H9 (cell line): Measurements from ENCODE around the gene SYDE1. TPM values are rescaled to one million over a fixed set of nuclear protein-coding genes. Genes with fewer than 3 reads are reported as not detected.

Source experiments
- DNase-seq: peaks from one replicate; pipeline ENCODE4 v3.0.0-alpha.2; 2017
- H2AFZ ChIP-seq: one replicate; pipeline ENCODE4 v1.6.1; 2013; ENCODE audit warnings: mild to moderate bottlenecking, low read length, control low read depth, moderate library complexity
- H2AK5ac ChIP-seq: 2 replicates; pipeline ENCODE4 v1.6.1; 2013; ENCODE audit warnings: low read length, control low read depth, mixed read lengths; ENCODE audit not compliant: insufficient read length
- H2BK120ac ChIP-seq: one replicate; pipeline ENCODE4 v1.6.1; 2013; ENCODE audit warnings: low read depth, mild to moderate bottlenecking, low read length, control low read depth, inconsistent platforms; ENCODE audit not compliant: poor library complexity, severe bottlenecking
- H2BK12ac ChIP-seq: 2 replicates; pipeline ENCODE4 v1.6.1; 2013; ENCODE audit warnings: low read length, control low read depth, mixed read lengths, low read depth; ENCODE audit not compliant: insufficient read length
- H2BK15ac ChIP-seq: 2 replicates; pipeline ENCODE4 v1.6.1; 2013; ENCODE audit warnings: low read depth, low read length, control low read depth
- H2BK20ac ChIP-seq: one replicate; pipeline ENCODE4 v1.6.1; 2013; ENCODE audit warnings: low read depth, mild to moderate bottlenecking, low read length, control low read depth, inconsistent platforms; ENCODE audit not compliant: poor library complexity, severe bottlenecking
- H2BK5ac ChIP-seq: 2 replicates; pipeline ENCODE4 v1.6.1; 2013; ENCODE audit warnings: low read length, control low read depth, mixed read lengths; ENCODE audit not compliant: insufficient read length
- H3K14ac ChIP-seq: 2 replicates; pipeline ENCODE4 v1.6.1; 2013; ENCODE audit warnings: low read length, control low read depth; ENCODE audit not compliant: insufficient read depth
- H3K18ac ChIP-seq: 2 replicates; pipeline ENCODE4 v1.6.1; 2013; ENCODE audit warnings: low read depth, mild to moderate bottlenecking, mixed read lengths, low read length, control low read depth; ENCODE audit not compliant: insufficient read length
- H3K23ac ChIP-seq: 2 replicates; pipeline ENCODE4 v1.6.1; 2013; ENCODE audit warnings: low read length, control low read depth, mixed read lengths, low read depth; ENCODE audit not compliant: insufficient read length
- H3K23me2 ChIP-seq: 2 replicates; pipeline ENCODE4 v1.6.1; 2013; ENCODE audit warnings: low read depth, mild to moderate bottlenecking, mixed read lengths, low read length, control low read depth; ENCODE audit not compliant: insufficient read length, poor library complexity, severe bottlenecking
- H3K27ac ChIP-seq: 2 replicates; pipeline ENCODE4 v1.5.1; 2013; ENCODE audit warnings: low read length, control low read depth, mixed read lengths, low read depth; ENCODE audit not compliant: insufficient read length
- H3K27me3 ChIP-seq: 2 replicates; pipeline ENCODE4 v1.6.1; 2013; ENCODE audit warnings: low read length, control low read depth, inconsistent platforms; ENCODE audit not compliant: insufficient read depth
- H3K4ac ChIP-seq: 2 replicates; pipeline ENCODE4 v1.6.1; 2013; ENCODE audit warnings: low read depth, mild to moderate bottlenecking, control low read depth, inconsistent platforms, low read length, moderate library complexity
- H3K4me1 ChIP-seq: 2 replicates; pipeline ENCODE4 v1.6.1; 2013; ENCODE audit warnings: low read length, control low read depth, inconsistent platforms; ENCODE audit not compliant: insufficient read depth
- H3K4me2 ChIP-seq: 2 replicates; pipeline ENCODE4 v1.6.1; 2013; ENCODE audit warnings: low read length, control low read depth, mixed read lengths; ENCODE audit not compliant: insufficient read length, insufficient read depth
- H3K56ac ChIP-seq: 2 replicates; pipeline ENCODE4 v1.6.1; 2013; ENCODE audit warnings: low read depth, mild to moderate bottlenecking, mixed read lengths, low read length, control low read depth; ENCODE audit not compliant: insufficient read length
- H3K79me1 ChIP-seq: 2 replicates; pipeline ENCODE4 v1.6.1; 2013; ENCODE audit warnings: low read depth, mild to moderate bottlenecking, moderate library complexity, low read length, control low read depth, inconsistent platforms; ENCODE audit not compliant: insufficient read depth, poor library complexity, severe bottlenecking
- H3K79me2 ChIP-seq: 2 replicates; pipeline ENCODE4 v1.6.1; 2013; ENCODE audit warnings: low read length, control low read depth, inconsistent platforms; ENCODE audit not compliant: insufficient read depth
- H3K9ac ChIP-seq: 2 replicates; pipeline ENCODE4 v1.6.1; 2013; ENCODE audit warnings: low read length, control low read depth, mixed read lengths; ENCODE audit not compliant: insufficient read length; ENCODE audit errors: extremely low read depth
- H3K9me3 ChIP-seq: one replicate; pipeline ENCODE4 v1.6.1; 2013; ENCODE audit warnings: low read depth, low read length, inconsistent platforms; ENCODE audit not compliant: control insufficient read depth
- H3T11ph ChIP-seq: one replicate; pipeline ENCODE4 v1.6.1; 2013; ENCODE audit warnings: mild to moderate bottlenecking, low read length, control low read depth, inconsistent platforms
- H4K20me1 ChIP-seq: one replicate; pipeline ENCODE4 v1.6.1; 2013; ENCODE audit not compliant: control insufficient read depth, insufficient read length, insufficient read depth
- H4K5ac ChIP-seq: 2 replicates; pipeline ENCODE4 v1.6.1; 2013; ENCODE audit warnings: low read depth, mild to moderate bottlenecking, mixed read lengths, low read length, control low read depth; ENCODE audit not compliant: insufficient read length
- H4K8ac ChIP-seq: replicated peaks from 2 replicates; pipeline ENCODE4 v1.6.1; 2013; ENCODE audit warnings: low read length, control low read depth, mixed read lengths, low read depth; ENCODE audit not compliant: insufficient read length
- H4K91ac ChIP-seq: 2 replicates; pipeline ENCODE4 v1.6.1; 2013; ENCODE audit warnings: low read depth, mild to moderate bottlenecking, moderate library complexity, mixed read lengths, low read length, control low read depth; ENCODE audit not compliant: insufficient read length
- H3K27ac Mint-ChIP-seq, 3 experiments: 2 replicates in 2 of 3; 3 replicates in 1 of 3; pipeline ENCODE4 v1.8.0; 2020 to 2021; ENCODE audit warnings: mixed read lengths in 3 of 3, mild to moderate bottlenecking in 1 of 3, moderate library complexity in 1 of 3
- H3K27me3 Mint-ChIP-seq: 2 replicates; pipeline ENCODE4 v1.8.0; 2021; ENCODE audit warnings: low read depth, mild to moderate bottlenecking, moderate library complexity, mixed read lengths
- H3K36me3 Mint-ChIP-seq, 3 experiments: 2 replicates in 2 of 3; 3 replicates in 1 of 3; pipeline ENCODE4 v1.8.0; 2020 to 2021; ENCODE audit warnings: low read depth in 3 of 3, mixed read lengths in 3 of 3; ENCODE audit not compliant: insufficient read depth in 1 of 3
- H3K4me1 Mint-ChIP-seq, 2 experiments: 2 replicates each; pipeline ENCODE4 v1.8.0; 2020; ENCODE audit warnings: mixed read lengths in 2 of 2
- H3K4me3 Mint-ChIP-seq, 2 experiments: 2 replicates in 1 of 2; 3 replicates in 1 of 2; pipeline ENCODE4 v1.8.0; 2020 to 2021; ENCODE audit warnings: mild to moderate bottlenecking in 2 of 2, mixed read lengths in 2 of 2, moderate library complexity in 1 of 2
- H3K9me3 Mint-ChIP-seq, 2 experiments: 2 replicates in 1 of 2; 3 replicates in 1 of 2; pipeline ENCODE4 v1.8.0; 2020; ENCODE audit warnings: mild to moderate bottlenecking in 2 of 2, mixed read lengths in 2 of 2, moderate library complexity in 1 of 2
- CTCF ChIP-seq: fragments of 200-600 bp; sonication (generic); conservative IDR thresholded peaks from 3 replicates; pipeline ENCODE4 v1.8.0; 2021; ENCODE audit warnings: antibody characterized with exemption, mild to moderate bottlenecking
- WGBS: extraction: QIAGEN DNeasy Blood & Tissue Kit; methylation state at CpG from one replicate; pipeline ENCODE4 v1.1.7; 2013; ENCODE audit warnings: missing lambda C conversion rate, low lambda C conversion rate, mixed read lengths; ENCODE audit not compliant: insufficient read length; ENCODE audit errors: extremely low coverage; 5-methylcytosine and 5-hydroxymethylcytosine counted together
- total RNA-seq: library from RNA; stranded (reverse); gene quantifications from 2 replicates; pipeline ENCODE4 v1.2.1, GENCODE V29; 2021

SYDE1 gene
- total RNA-seq, 1 experiment from 2014 or later, result 21.4 TPM

- Histone ChIP-seq H3K79me2 (no peaks in the 10 kb centered on the region), H3K23ac (no peak overlapping the region), H2BK12ac (no peak overlapping the region), H2BK15ac (no peak overlapping the region), H4K5ac (no peak overlapping the region), H3K27me3 (no peaks in the 10 kb centered on the region), H3K9me3 (no peaks in the 10 kb centered on the region), H2AFZ (no peak overlapping the region), H3K4ac (no peak overlapping the region), H4K91ac (no peak overlapping the region), H4K8ac (no peak overlapping the region), H3K79me1 (no peaks in the 10 kb centered on the region), H2AK5ac (no peak overlapping the region), H4K20me1 (no peaks in the 10 kb centered on the region), H2BK20ac (no peak overlapping the region), H3K14ac (no peak overlapping the region), H2BK5ac (no peak overlapping the region), H3K23me2 (no peaks in the 10 kb centered on the region), H3K18ac (no peak overlapping the region), H3K4me1 (no peaks in the 10 kb centered on the region), H3T11ph (no peak overlapping the region), H3K4me2 (no peak overlapping the region), H3K9ac (no peak overlapping the region), H2BK120ac (no peak overlapping the region), H3K27ac (no peak overlapping the region), H3K56ac (no peak overlapping the region)
- peaks cover 8 to 78% of the 10 kb centered on the region in 2 experiments for H3K9me3 Mint-ChIP-seq
- H3K36me3 Mint-ChIP-seq, result peaks cover 0 to 7% (median 0%) of the 10 kb centered on the region in 3 experiments; a peak in 3 of 7 replicates
- peaks cover 3% of the 10 kb centered on the region; the same call in 1 of the 2 replicates for H3K27me3 Mint-ChIP-seq
- no peak overlapping the region for H3K4me3 Mint-ChIP-seq
- peak; percentile 22; the same call in 2 of the 3 replicates for TF ChIP-seq CTCF
- no peak overlapping the region for H3K27ac Mint-ChIP-seq
- H3K4me1 Mint-ChIP-seq, result no peaks in the 10 kb centered on the region
- no CpG with 5 or more reads among the region's 23 CpGs for WGBS
- DNase-seq, result peak; percentile 41
Observed at GRCh38 chr19:15072930-15073647, 34.1 kb upstream of the SYDE1 start.
